MCF 10A (cell line): ENCODE results near the gene SCAPER. TPM values are rescaled to one million over a fixed set of nuclear protein-coding genes. Genes with fewer than 3 reads are reported as not detected.

Experiments
- BruUV-seq: library from RNA; stranded (reverse); fragments of 400-500 nt; replicated peaks from 2 replicates; lab custom pipeline; 2021; lab: Mats Ljungman, UMichigan
- CTCF ChIA-PET: fragments of 300-600 bp; sonication (Branson Sonifier 250); formaldehyde crosslinking; extraction: SDS; loops from one replicate; lab custom pipeline; 2021; ENCODE audit warnings: antibody characterized with exemption, inconsistent platforms; lab: Yijun Ruan, JAX
- POLR2A ChIA-PET: fragments of 300-600, 350-650 bp; sonication (Branson Sonifier 250); formaldehyde crosslinking; extraction: SDS; loops from one replicate; lab custom pipeline; 2020; ENCODE audit warnings: antibody characterized with exemption, inconsistent platforms; lab: Yijun Ruan, JAX
- DNase-seq: peaks from one replicate; pipeline ENCODE4 v3.0.0-alpha.2; 2018; ENCODE audit not compliant: unreplicated experiment
- H3K27ac Mint-ChIP-seq: one replicate; pipeline ENCODE4 v1.8.0; 2022; ENCODE audit warnings: mild to moderate bottlenecking, low read depth, mixed read lengths; ENCODE audit not compliant: unreplicated experiment
- H3K27me3 Mint-ChIP-seq: one replicate; pipeline ENCODE4 v1.8.0; 2022; ENCODE audit warnings: mixed read lengths; ENCODE audit not compliant: insufficient read depth, unreplicated experiment
- H3K36me3 Mint-ChIP-seq: one replicate; pipeline ENCODE4 v1.8.0; 2022; ENCODE audit warnings: mild to moderate bottlenecking, moderate library complexity, mixed read lengths; ENCODE audit not compliant: insufficient read depth, unreplicated experiment
- H3K4me1 Mint-ChIP-seq: one replicate; pipeline ENCODE4 v1.8.0; 2022; ENCODE audit warnings: mixed read lengths; ENCODE audit not compliant: insufficient read depth, unreplicated experiment
- H3K4me3 Mint-ChIP-seq: one replicate; pipeline ENCODE4 v1.8.0; 2022; ENCODE audit warnings: mild to moderate bottlenecking, moderate library complexity, mixed read lengths; ENCODE audit not compliant: unreplicated experiment
- H3K9me3 Mint-ChIP-seq: one replicate; pipeline ENCODE4 v1.8.0; 2022; ENCODE audit warnings: mixed read lengths; ENCODE audit not compliant: unreplicated experiment
- intact Hi-C: fragments of 100-400 bp; cut with micrococcal nuclease; formaldehyde crosslinking; loops from 2 replicates; pipeline ENCODE4 v1.14.1; 2022
- total RNA-seq: library from RNA; stranded (reverse); gene quantifications from 2 replicates; pipeline ENCODE4 v1.2.3, GENCODE V29; 2022
- TF ChIP-seq, protein P1 (sequence below): fragments of 200-600 bp; IDR thresholded peaks from one replicate; pipeline ENCODE4 v1.8.0; 2022; ENCODE audit warnings: antibody characterized with exemption, mild to moderate bottlenecking; ENCODE audit not compliant: unreplicated experiment

SCAPER gene
- total RNA-seq, 1 experiment from 2014 or later, result 9.5 TPM

DNA sequence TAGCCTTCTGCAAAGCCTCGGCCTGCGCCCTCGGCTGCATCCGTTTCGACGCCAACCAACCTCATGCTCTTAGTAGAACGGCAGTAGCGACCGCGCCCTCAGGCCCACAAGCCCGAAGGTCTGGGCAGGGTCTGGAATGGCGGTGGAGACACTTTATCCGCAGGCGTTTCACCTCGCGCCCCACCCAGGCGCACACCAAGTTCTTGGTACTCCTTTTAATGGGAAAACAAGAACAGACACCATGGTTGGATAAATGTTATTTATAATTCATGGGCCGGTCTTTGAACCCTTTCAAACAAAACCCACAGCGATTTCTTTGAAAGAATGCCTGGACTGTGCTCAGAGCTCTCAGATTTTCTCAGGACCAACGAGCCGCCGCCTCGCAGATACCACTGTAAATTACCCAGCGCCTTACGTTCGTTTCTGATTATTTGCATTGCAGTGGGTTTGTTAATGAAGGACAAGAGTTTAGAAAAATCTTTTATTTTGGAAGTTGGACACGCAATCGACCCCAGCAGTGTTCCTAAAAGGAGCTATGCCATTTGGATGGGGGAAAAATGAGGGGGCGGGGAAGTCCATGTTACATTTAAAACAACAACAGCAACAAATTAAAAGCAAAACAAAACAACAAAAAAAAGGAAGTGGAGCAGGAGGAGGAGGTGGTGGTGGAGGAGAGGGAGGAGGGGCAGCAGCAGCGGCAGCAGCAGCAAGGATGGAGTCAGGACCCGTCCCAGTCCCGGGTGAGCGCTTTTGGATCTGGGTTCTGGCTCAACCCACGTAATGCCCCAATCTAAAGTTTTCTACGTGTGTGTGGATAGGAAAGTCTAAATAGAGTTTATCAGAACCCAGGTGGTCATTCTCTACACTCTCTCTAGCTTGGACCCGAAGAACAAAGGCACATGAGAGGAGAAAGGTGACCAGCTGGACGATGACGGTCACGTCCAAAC lies 569.6 kb downstream of the SCAPER start:
- Mint-ChIP-seq H3K36me3 (no peaks in the 10 kb centered on the region), H3K4me1 (no peaks in the 10 kb centered on the region), H3K27ac (no peak overlapping the region), H3K27me3 (peaks cover 26% of the 10 kb centered on the region), H3K9me3 (no peaks in the 10 kb centered on the region), H3K4me3 (no peak overlapping the region)
- no TSS peak for BruUV-seq
- ChIA-PET POLR2A (no interaction called here), CTCF (no interaction called here)
- no peak for DNase-seq
- intact Hi-C loops, result no loop called here
- TF ChIP-seq, protein P1, sequence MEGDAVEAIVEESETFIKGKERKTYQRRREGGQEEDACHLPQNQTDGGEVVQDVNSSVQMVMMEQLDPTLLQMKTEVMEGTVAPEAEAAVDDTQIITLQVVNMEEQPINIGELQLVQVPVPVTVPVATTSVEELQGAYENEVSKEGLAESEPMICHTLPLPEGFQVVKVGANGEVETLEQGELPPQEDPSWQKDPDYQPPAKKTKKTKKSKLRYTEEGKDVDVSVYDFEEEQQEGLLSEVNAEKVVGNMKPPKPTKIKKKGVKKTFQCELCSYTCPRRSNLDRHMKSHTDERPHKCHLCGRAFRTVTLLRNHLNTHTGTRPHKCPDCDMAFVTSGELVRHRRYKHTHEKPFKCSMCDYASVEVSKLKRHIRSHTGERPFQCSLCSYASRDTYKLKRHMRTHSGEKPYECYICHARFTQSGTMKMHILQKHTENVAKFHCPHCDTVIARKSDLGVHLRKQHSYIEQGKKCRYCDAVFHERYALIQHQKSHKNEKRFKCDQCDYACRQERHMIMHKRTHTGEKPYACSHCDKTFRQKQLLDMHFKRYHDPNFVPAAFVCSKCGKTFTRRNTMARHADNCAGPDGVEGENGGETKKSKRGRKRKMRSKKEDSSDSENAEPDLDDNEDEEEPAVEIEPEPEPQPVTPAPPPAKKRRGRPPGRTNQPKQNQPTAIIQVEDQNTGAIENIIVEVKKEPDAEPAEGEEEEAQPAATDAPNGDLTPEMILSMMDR, result no peak

DNA sequence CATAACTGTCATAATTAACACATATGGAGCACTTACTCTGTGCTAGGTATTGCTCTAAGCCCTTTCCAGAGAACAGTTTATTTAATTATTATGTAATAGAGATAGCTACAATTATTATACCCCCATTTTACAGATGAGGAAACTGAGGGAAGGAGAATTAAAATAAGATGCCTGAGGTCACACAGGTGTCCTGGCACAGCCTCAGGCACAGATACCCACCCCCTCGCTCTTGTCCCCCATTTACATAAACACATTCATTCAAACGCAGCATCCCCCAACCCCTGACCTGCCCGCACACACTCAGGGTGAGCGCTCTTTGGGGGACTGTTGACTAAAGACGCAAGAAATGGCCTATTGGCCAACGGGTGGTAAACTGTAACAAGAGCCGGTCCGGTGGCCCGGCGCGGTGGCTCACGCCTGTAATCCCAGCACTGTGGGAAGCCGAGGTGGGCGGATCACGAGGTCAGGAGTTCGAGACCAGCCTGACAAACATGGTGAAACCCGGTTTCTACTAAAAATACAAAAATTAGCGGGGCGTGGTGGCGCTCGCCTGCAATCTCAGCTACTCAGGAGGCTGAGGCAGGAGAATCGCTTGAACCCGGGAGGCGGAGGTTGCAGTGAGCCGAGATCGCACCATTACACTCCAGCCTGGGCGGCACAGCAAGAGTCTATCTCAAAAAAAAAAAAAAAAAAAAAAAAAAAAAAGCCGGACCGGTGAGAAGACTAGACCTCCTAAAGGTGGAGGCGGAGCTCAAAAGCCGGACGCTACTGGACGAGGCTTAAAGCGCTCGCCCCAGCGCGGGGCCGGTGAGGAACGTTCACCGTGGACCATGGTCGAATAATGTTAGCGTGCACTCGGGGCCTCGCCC lies 570.5 kb downstream of the SCAPER start:
- no TSS peak for BruUV-seq
- no peak for DNase-seq
- TF ChIP-seq, protein P1, result no peak
- H3K27ac Mint-ChIP-seq, result no peak overlapping the region
- no peaks in the 10 kb centered on the region for H3K4me1 Mint-ChIP-seq
- H3K9me3 Mint-ChIP-seq, result no peaks in the 10 kb centered on the region
- H3K36me3 Mint-ChIP-seq, result no peaks in the 10 kb centered on the region
- CTCF ChIA-PET, result interaction anchor here (0.7 to 0.9 kb wide), 2 partner anchors 187 to 276 kb away, joined by 3 read pairs; no protein-coding TSS in a partner anchor
- intact Hi-C loops, result no loop called here
- H3K27me3 Mint-ChIP-seq, result peaks cover 17% of the 10 kb centered on the region
- POLR2A ChIA-PET, result interaction anchor here (0.6 kb wide), 1 partner anchor 15 kb away, joined by 5 read pairs; no protein-coding TSS in a partner anchor
- no peak overlapping the region for H3K4me3 Mint-ChIP-seq

DNA sequence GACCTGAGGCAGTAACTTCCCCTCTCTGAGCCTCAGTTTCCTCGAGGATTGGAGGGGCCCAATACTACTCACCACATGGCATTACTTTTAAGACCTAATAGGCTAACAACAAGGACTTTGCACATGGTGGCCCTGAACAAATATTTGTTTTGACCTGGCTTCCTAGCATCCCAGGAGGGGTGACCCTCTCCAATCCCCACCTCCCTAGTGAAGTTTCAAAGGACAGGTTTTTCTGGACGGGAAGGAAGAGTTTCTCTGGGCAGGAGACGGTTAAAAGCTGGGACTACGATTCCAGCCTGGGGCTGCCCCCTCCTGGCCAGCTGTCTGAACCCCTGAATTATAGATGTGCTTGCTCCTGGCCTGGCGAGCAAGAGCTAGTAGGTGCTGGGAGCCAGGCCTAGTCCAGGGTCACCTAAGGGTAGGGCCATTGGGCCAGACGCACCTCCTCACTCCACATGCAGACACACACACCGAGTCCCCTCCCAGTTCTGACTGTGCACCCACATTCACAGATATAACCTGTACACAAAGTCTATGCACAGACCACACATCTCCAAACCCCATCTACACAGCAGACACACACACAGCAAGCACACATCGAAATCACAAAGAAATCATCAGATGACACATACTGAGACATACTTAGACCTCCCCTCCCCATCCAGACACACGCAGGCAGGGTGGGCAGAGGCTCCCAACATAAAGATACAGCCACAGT lies 571.3 kb downstream of the SCAPER start:
- no peaks in the 10 kb centered on the region for H3K9me3 Mint-ChIP-seq
- POLR2A ChIA-PET, result interaction anchor here (0.6 kb wide), 1 partner anchor 16 kb away, joined by 5 read pairs; no protein-coding TSS in a partner anchor
- TF ChIP-seq, protein P1, result no peak
- H3K27ac Mint-ChIP-seq, result no peak overlapping the region
- no TSS peak for BruUV-seq
- H3K4me3 Mint-ChIP-seq, result no peak overlapping the region
- H3K4me1 Mint-ChIP-seq, result no peaks in the 10 kb centered on the region
- CTCF ChIA-PET, result interaction anchor here (0.6 to 0.9 kb wide), 3 partner anchors 186 to 343 kb away, joined by 3 read pairs; no protein-coding TSS in a partner anchor
- H3K27me3 Mint-ChIP-seq, result peaks cover 9% of the 10 kb centered on the region
- intact Hi-C loops, result no loop called here
- DNase-seq, result no peak
- no peaks in the 10 kb centered on the region for H3K36me3 Mint-ChIP-seq
